Colon (tissue), 2 donors: ENCODE results near the gene TMEM143.
A peak's percentile ranks its signal among the peaks of the same experiment; 100 is the strongest.
"Not testable (repeated sequence)": the region's sequence is repeated elsewhere in the genome, so short reads cannot be mapped to it uniquely, and the experiment has no call there.

Source experiments
- FAIRE-seq: peaks from 2 replicates; lab custom pipeline; 2012; peaks lifted over from hg19 to GRCh38; lab: Jason Lieb, UNC
- donor health status: control.
- donor health status: control.

TMEM143 gene

DNA sequence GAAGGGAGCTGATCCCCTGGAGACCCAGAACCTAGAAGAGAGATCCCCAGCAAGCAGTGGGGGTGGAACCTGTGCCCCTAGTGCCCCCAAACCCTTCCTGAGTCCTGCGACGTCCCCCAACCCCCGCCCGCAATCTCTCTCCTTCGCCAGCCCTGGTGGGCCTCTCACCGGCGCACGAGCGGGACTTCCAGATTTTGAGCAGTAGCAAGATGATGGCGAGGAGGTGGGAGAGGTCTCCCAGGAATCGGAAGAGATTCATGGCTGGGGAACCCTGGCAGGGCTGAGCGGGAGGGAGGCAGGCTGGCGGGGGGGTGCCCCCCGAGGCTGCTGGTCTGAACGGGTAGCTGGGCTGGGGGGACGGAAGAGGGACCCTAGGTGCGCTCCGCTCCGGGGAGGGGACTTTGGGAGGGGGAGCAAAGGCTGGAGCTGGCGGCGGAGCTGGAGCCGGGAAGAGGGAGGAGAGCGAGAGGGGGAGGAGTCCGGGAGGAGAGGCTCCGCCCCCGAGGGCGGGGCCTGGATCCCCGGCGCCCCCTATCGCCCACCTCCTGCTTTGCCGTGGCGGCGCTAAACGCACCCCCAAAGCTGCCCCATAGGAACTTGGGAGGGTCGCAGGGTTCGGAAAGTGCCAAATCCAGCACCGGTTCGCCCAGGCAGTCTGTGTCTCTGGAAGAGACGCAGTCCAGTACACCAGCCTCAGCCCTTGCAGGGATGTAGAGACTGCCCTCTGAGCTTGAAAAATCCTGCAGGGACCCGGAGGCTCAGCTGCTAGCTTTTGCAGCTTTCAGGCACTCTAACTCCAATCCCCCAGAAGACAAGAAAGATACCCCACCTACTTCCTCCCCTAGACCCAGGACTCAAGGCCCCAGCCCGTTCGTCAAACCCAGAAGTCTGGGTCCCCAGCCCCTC lies 27.6 kb upstream of the TMEM143 start, which contains the start of gene KDELR1:
KDELR1 (minus strand) TSS at position 452 of the 906 bp plus-strand sequence; CDS start at position 259, 193 bp downstream.
- no peak for FAIRE-seq

GRCh38 chr19:48390188-48391099 lies 26.7 kb upstream of the TMEM143 start:
- peak; percentile 98 for FAIRE-seq

- FAIRE-seq: no peak
Measured at GRCh38 chr19:48386981-48387380, 23.2 kb upstream of the TMEM143 start.

DNA sequence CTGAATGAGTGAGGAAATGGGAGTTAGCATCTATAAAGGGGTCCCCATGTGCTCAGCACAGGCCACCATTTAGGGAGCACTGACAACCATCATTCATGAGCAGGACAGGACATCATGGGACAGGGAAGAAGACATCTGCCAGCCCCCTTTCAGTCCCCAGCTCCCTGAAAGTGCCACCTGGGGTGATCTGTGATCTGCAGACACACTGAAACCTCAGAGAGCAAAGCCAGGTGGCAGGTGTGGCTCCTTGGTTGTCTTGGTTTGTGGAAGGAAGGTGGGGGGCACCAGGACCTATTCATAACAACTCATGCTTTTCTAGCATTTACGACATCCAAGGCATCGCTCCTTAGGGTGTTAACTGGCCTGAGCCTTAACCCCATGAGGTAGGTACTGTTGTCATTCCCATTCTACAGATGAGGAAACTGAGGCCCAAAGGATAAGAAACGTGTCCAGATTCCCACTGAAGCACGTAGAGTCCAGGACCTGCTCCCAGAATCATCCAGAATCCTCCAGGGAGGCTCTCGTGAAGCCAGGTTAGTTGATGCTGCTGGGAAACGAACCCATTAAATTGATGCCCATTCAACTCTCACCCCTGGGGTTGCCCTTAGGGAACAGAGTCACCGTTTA lies 21.8 kb upstream of the TMEM143 start:
- no peak for FAIRE-seq

GRCh38 chr19:48382286-48382685 lies 18.5 kb upstream of the TMEM143 start:
- no peak for FAIRE-seq

DNA sequence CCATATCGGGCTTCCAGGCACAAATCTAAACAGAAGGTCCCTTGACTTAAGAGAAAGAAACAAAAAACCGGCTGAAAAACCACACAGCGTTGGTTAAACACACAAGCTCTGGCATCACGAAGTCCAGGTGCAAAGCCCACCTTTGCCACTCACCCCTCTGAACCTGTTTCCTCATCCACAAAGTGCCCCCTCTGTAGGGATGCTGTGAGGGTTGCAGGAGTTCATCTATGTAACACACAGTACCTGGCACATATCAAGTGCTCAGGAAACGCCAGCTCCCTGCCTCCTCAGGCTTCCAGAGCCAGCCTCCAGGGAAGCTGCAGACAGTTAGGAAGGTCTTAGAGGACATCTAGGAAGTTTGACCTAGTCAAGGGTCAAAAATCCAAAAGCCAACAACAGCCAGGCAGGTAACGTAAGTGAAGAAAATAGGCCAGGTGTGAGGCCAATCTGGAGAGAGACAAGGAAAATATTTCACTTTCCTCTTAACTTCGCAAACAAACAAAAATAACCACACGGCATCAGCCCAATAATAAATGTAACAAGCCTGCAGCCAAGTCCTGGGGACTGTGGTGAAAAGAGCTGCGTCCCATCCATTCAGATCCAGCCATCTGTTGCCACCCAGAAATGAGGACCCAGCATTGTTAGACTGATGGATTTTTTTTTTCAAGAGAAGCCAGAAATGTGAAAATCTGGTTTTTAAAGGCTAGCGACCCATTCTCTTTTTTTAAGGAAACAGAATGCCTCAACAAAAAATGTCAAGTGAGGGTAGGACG lies 17.6 kb upstream of the TMEM143 start:
- FAIRE-seq: no peak

GRCh38 chr19:48379058-48379457 lies 15.3 kb upstream of the TMEM143 start:
- no peak for FAIRE-seq

- no peak for FAIRE-seq
Measured at GRCh38 chr19:48378194-48378570, 14.4 kb upstream of the TMEM143 start.

DNA sequence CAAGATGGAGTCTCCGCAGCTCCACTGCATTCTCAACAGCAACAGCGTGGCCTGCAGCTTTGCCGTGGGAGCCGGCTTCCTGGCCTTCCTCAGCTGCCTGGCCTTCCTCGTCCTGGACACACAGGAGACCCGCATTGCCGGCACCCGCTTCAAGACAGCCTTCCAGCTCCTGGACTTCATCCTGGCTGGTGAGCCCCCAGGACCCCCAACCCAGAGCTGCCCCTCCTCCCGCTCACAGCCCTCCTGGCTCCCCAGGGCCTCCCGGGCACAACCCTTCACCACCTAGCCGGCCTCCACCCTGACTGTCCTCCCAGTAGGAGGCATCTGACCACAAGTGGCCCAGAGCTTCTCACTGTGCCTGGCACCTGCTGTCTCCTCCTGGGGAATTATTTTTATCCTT lies 9.8 kb upstream of the TMEM143 start:
- FAIRE-seq: no peak

- no peak for FAIRE-seq
Measured at GRCh38 chr19:48372904-48373303, 9.2 kb upstream of the TMEM143 start.

GRCh38 chr19:48371771-48372170 lies 8.0 kb upstream of the TMEM143 start:
- not testable (repeated sequence) for FAIRE-seq

GRCh38 chr19:48371367-48371766 lies 7.6 kb upstream of the TMEM143 start:
- FAIRE-seq: no peak

GRCh38 chr19:48370955-48371354 lies 7.2 kb upstream of the TMEM143 start:
- no peak for FAIRE-seq

DNA sequence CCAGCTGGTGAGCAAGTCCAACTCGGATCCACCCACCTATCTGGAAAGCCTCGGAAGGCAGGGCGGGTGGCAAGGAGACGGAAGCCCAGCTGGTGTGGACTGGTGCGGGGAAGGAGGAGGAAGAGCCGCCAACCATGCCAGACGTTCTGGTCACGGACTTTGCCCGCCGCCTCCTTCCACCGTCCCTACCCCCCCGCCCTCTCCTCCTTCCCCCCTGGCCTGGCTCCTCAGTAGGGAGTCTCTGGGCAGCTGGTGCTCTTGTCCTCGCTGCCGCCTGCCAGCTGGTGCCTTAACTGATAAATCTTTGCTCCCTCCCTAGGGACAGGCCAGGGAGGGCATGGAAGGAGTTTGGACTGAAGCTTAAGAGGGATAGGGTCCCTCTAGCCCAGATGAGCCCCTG lies 5.2 kb upstream of the TMEM143 start:
- no peak for FAIRE-seq

- FAIRE-seq: no peak
Measured at GRCh38 chr19:48367855-48368254, 4.1 kb upstream of the TMEM143 start.

DNA sequence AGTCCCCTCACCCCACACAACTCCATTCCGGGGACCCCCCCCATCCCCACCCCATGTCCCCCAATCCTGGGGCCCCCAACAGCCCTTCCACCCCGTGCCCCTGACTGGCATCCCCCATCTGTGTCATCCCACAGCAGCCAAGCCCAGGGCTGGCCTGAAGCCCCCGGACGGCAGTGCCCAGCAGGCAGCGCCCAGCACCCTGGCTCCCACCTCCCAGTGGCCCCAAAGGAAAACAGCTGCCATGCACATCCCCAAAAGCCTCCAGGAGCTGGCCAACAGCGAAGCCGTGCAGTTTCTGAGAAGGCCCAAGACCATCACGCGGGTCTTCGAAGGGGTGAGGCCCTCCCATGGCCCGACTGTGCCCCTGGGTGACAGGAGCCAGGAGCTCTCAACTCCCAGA lies 1.9 kb upstream of the TMEM143 start:
- no peak for FAIRE-seq

DNA sequence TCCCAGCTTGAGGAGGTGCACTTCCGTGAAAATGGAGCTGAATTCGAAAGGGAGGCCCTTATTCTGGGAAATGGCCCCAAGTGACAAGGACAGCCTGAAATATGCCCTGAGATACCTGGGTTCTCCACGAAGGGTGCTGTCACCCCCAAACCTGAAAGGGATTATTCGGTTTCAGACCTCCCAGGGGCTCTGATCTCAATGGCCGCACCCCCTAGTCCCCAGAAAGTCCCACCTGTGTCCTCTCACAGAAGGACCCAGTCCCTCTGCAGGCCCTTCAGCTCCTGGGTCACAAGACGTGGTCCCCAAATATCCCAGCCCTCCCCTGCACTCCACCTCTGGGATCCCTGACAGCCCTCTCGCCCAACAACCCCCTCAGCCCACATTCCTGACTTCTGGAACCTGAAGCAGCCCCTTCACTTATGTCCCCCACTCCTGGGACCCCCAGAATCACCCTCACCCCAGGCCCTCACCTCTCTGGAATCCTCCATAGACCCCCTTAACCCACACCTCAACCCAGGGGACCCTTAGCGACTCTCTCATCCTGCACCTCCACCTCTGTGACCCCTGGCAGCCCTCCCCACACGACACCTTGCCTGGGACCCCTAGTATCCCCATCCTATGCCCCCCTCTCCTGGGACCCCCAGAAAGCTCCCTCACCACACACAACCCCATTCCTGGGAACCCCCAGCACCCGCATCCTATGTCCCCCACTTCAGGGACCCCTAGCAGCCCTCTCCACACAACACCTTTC lies 1.0 kb upstream of the TMEM143 start:
- FAIRE-seq: no peak

DNA sequence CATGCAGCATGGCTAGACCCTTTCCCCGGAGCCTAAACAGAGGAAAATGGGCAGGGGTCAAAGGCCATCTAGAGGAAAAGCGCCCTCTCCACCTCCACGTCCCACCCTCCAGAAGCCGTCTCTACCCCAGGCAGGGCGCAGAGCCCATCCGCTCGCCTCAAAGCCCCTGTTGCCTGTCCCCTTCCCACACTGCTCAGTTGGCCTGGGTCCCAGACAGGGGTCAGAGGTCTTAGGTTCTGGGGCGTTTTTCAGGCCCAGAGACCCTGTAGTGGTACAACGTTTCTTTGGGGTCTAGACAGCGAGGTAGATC lies 285 bp downstream of the TMEM143 start:
- no peak for FAIRE-seq

DNA sequence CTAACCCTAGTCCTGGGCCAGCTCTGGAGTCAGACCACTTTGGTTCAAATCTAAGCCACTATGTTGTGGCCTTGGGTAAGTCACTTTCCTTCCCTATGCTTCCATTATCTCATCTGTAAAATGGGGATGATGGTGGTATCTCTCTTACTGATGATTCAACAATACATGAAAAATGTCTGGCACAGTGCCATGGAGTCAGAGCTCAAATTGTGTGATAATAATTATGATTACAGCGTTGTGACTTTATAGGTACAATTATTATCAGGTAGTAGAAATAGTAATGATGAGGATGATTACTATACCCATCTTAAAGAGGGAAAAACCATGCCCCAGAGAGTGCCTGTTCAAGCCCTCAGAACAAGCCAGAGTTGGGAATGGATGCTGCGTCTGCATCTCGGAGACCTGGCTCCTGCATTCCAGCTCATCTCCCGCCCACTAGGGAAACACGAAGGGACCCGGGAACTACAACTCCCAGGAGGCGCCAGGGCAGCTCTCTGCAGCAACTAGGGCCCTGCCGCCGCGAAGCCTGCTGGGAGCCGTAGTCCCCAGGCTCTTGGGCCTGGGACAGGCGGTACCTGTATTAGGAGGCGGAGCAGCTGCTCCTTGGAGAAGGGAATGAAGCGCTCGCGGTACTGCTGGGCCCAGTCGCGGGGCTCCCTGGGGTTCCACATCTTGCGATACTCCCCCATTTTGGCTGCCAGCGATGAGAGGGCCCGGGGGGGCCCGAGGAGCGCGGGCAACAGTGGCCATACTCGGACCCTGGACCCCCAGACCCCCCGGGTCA lies 832 bp downstream of the TMEM143 start:
- no peak for FAIRE-seq

DNA sequence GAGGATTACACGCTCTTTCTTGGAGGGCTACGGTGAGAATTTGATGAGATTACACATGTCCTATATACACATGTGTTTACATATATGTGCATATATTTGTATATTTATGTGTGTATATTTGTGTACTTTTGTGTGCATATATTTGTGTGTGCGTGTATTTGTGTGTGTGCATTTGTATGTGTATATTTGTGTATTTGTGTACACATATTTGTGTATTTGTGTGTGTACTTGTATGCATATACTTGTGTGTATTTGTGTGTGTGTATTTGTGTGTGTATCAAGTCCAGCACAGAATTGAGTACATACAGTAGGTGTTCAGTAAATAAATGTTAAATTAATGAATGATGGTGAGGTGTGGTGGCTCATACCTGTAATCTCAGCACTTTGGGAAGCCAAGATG lies 1.8 kb downstream of the TMEM143 start:
- no peak for FAIRE-seq
